ENCODE measurements around the gene CHST4. TPM values are rescaled to one million over a fixed set of nuclear protein-coding genes. Genes with fewer than 3 reads are reported as not detected.
"Not testable (repeated sequence)": the region's sequence is repeated elsewhere in the genome, so short reads cannot be mapped to it uniquely, and the experiment has no call there.

Gene CHST4
- total RNA-seq, 2 donors from 2014 or later = 0.18 to 1.2 TPM

- intact Hi-C loops (cut with DNase I) = no loop called here
- no peak for DNase-seq (ENCODE audit: low spot score)
- Histone ChIP-seq H3K27me3 (replicated peaks; ENCODE audit: insufficient read depth) (no peaks in the 10 kb centered on the region), H3K36me3 (no peaks in the 10 kb centered on the region), H3K4me3 (no peak overlapping the region), H3K27ac (no peak overlapping the region), H3K4me1 (replicated peaks) (no peaks in the 10 kb centered on the region), H3K9me3 (no peaks in the 10 kb centered on the region)
- TF ChIP-seq POLR2A (IDR thresholded peaks at IDR 0.05) (no peak), POLR2AphosphoS5 (IDR thresholded peaks at IDR 0.05) (no peak)
- 69% methylated on average over 2 of the region's 2 CpGs for WGBS
Measured at GRCh38 chr16:71492786-71493185, 33.4 kb upstream of the CHST4 start.

- no peaks in the 10 kb centered on the region for H3K36me3 ChIP-seq
- no peaks in the 10 kb centered on the region for H3K9me3 ChIP-seq
- no peak for DNase-seq (ENCODE audit: low spot score)
- no peaks in the 10 kb centered on the region for H3K27me3 ChIP-seq (replicated peaks; ENCODE audit: insufficient read depth)
- intact Hi-C loops (cut with DNase I) = no loop called here
- TF ChIP-seq POLR2A (IDR thresholded peaks at IDR 0.05) (no peak), CTCF (IDR thresholded peaks at IDR 0.05) (no peak), POLR2AphosphoS5 (IDR thresholded peaks at IDR 0.05) (no peak)
- no peak overlapping the region for H3K27ac ChIP-seq
- 73% methylated on average over 3 of the region's 3 CpGs for WGBS
- no peaks in the 10 kb centered on the region for H3K4me1 ChIP-seq (replicated peaks)
- H3K4me3 ChIP-seq = no peak overlapping the region
Measured at GRCh38 chr16:71493213-71493612, 33.0 kb upstream of the CHST4 start.

GRCh38 chr16:71498031-71498430 lies 28.2 kb upstream of the CHST4 start:
- 91% methylated on average over 3 of the region's 3 CpGs for WGBS
- H3K27ac ChIP-seq = no peak overlapping the region
- intact Hi-C loops (cut with DNase I) = no loop called here

GRCh38 chr16:71499775-71500364 lies 26.4 kb upstream of the CHST4 start:
- Histone ChIP-seq H3K4me1 (replicated peaks) (no peaks in the 10 kb centered on the region), H3K27ac (no peak overlapping the region), H3K27me3 (replicated peaks; ENCODE audit: insufficient read depth) (no peaks in the 10 kb centered on the region), H3K9me3 (no peaks in the 10 kb centered on the region), H3K36me3 (no peaks in the 10 kb centered on the region), H3K4me3 (no peak overlapping the region)
- intact Hi-C loops (cut with DNase I) = loop anchor here (1.0 kb wide), 1 partner anchor 88 kb away; no protein-coding TSS in a partner anchor
- TF ChIP-seq POLR2A (IDR thresholded peaks at IDR 0.05) = no peak
- peak in 3 of 4 experiments; percentile 51 to 68 (median 55) for TF ChIP-seq CTCF (IDR thresholded peaks at IDR 0.05)
- DNase-seq (ENCODE audit: low spot score) = peak; percentile 36
- WGBS = 2% methylated on average over 3 of the region's 3 CpGs

More at GRCh38 chr16:71498031-71498430, 28.2 kb upstream of the CHST4 start:
- Histone ChIP-seq H3K36me3 (no peaks in the 10 kb centered on the region), H3K27me3 (replicated peaks; ENCODE audit: insufficient read depth) (no peaks in the 10 kb centered on the region), H3K9me3 (no peaks in the 10 kb centered on the region), H3K4me3 (no peak overlapping the region), H3K4me1 (replicated peaks) (no peaks in the 10 kb centered on the region)
- TF ChIP-seq POLR2AphosphoS5 (IDR thresholded peaks at IDR 0.05) (no peak), POLR2A (IDR thresholded peaks at IDR 0.05) (no peak)
- no peak for DNase-seq (ENCODE audit: low spot score)

GRCh38 chr16:71500964-71501363 lies 25.3 kb upstream of the CHST4 start:
- no peaks in the 10 kb centered on the region for H3K36me3 ChIP-seq
- TF ChIP-seq POLR2AphosphoS5 (IDR thresholded peaks at IDR 0.05) (no peak), CTCF (IDR thresholded peaks at IDR 0.05) (no peak), POLR2A (IDR thresholded peaks at IDR 0.05) (no peak)
- no peaks in the 10 kb centered on the region for H3K4me1 ChIP-seq (replicated peaks)
- no peak for DNase-seq (ENCODE audit: low spot score)
- intact Hi-C loops (cut with DNase I) = no loop called here
- H3K4me3 ChIP-seq = no peak overlapping the region
- WGBS = 75% methylated on average over 2 of the region's 2 CpGs
- no peak overlapping the region for H3K27ac ChIP-seq
- no peaks in the 10 kb centered on the region for H3K9me3 ChIP-seq
- no peaks in the 10 kb centered on the region for H3K27me3 ChIP-seq (replicated peaks; ENCODE audit: insufficient read depth)

GRCh38 chr16:71501547-71501946 lies 24.7 kb upstream of the CHST4 start:
- WGBS = 62% methylated on average over 3 of the region's 3 CpGs
- Histone ChIP-seq H3K4me3 (no peak overlapping the region), H3K4me1 (replicated peaks) (no peaks in the 10 kb centered on the region), H3K27me3 (replicated peaks; ENCODE audit: insufficient read depth) (no peaks in the 10 kb centered on the region), H3K9me3 (no peaks in the 10 kb centered on the region), H3K27ac (no peak overlapping the region), H3K36me3 (no peaks in the 10 kb centered on the region)
- no peak for DNase-seq (ENCODE audit: low spot score)
- TF ChIP-seq POLR2A (IDR thresholded peaks at IDR 0.05) (no peak), POLR2AphosphoS5 (IDR thresholded peaks at IDR 0.05) (no peak), CTCF (IDR thresholded peaks at IDR 0.05) (no peak)
- intact Hi-C loops (cut with DNase I) = no loop called here

GRCh38 chr16:71504051-71504450 lies 22.2 kb upstream of the CHST4 start:
- DNase-seq (ENCODE audit: low spot score); H3K36me3 ChIP-seq; H3K4me3 ChIP-seq; H3K9me3 ChIP-seq; intact Hi-C loops (cut with DNase I); H3K27me3 ChIP-seq (replicated peaks; ENCODE audit: insufficient read depth); H3K4me1 ChIP-seq (replicated peaks); H3K27ac ChIP-seq: not testable (repeated sequence)
- WGBS = 82% methylated on average over 7 of the region's 7 CpGs

Measured in prostate gland (tissue), 2 donors.